Adrenal gland (tissue), 12 donors: ENCODE results near the gene ACSS3. TPM values are rescaled to one million over a fixed set of nuclear protein-coding genes. Genes with fewer than 3 reads are reported as not detected.

Experiments
- DNase-seq, 7 donors: peaks; one replicate each; pipeline ENCODE4 v3.0.0-alpha.2; 2019 to 2020
- H3K27ac ChIP-seq, 5 donors: fragments of 200-600 bp; sonication (generic) in 4 of 5; 1 replicate in 3 of 5; 2 replicates in 2 of 5; pipeline versions ENCODE4 v1.5.1 to v1.8.0; 2016 to 2020; ENCODE audit warnings: mild to moderate bottlenecking in 1 of 5
- H3K27me3 ChIP-seq: fragments of 200-600 bp; 2 replicates; pipeline ENCODE4 v1.8.0; 2021
- H3K36me3 ChIP-seq, 2 donors: fragments of 200-600 bp; replicated peaks in 1 of 2; 1 replicate in 1 of 2; 2 replicates in 1 of 2; pipeline versions ENCODE4 v1.5.1 to v1.8.0; 2018 to 2022
- H3K4me1 ChIP-seq, 2 donors: fragments of 200-600 bp; replicated peaks in 1 of 2; 1 replicate in 1 of 2; 2 replicates in 1 of 2; pipeline versions ENCODE4 v1.5.1 to v1.8.0; 2018 to 2021
- H3K4me3 ChIP-seq, 4 donors: fragments of 200-600 bp; sonication (generic) in 3 of 4; one replicate each; pipeline ENCODE4 v1.5.1; 2016 to 2018
- H3K9me3 ChIP-seq, 3 donors: fragments of 200-600 bp; sonication (generic) in 1 of 3; replicated peaks in 1 of 3; 1 replicate in 2 of 3; 2 replicates in 1 of 3; pipeline versions ENCODE4 v1.5.1 to v1.8.0; 2016 to 2021
- CTCF ChIP-seq, 6 experiments: fragments of 450-650 bp in 4 of 6; fragments of 200-600 bp in 2 of 6; sonication (generic) in 1 of 6; IDR thresholded peaks; 1 replicate in 5 of 6; 2 replicates in 1 of 6; pipeline versions ENCODE4 v1.5.1 to v1.8.0; 2016 to 2021; ENCODE audit warnings: antibody characterized with exemption in 6 of 6, mild to moderate bottlenecking in 2 of 6, moderate library complexity in 1 of 6
- POLR2A ChIP-seq, 2 donors: fragments of 450-650 bp; IDR thresholded peaks; one replicate each; pipeline ENCODE4 v1.6.1; 2017; ENCODE audit warnings: antibody characterized with exemption in 2 of 2, mild to moderate bottlenecking in 2 of 2, moderate library complexity in 1 of 2
- WGBS, 4 donors: extraction: QIAGEN DNeasy Blood & Tissue Kit in 2 of 4; methylation state at CpG; one replicate each; pipeline versions ENCODE4 v1.1.5 to v1.1.7; 2013 to 2017; 5-methylcytosine and 5-hydroxymethylcytosine counted together
- intact Hi-C, 2 donors: fragments of 100-400 bp; cut with DNase I; formaldehyde crosslinking; loops; one replicate each; pipeline versions ENCODE4 v1.14.1 to v1.15.0; 2022 to 2023
- polyA plus RNA-seq, 3 donors: library from polyadenylated mRNA; stranded (reverse); fragments of 200-250 nt in 2 of 3; fragments of 350-450 nt in 1 of 3; fragmentation: Illumina TruSeq in 1 of 3; extraction: RNeasy Lipid Tissue Mini Kit (QIAGEN cat#74804) in 1 of 3; gene quantifications; one replicate each; pipeline ENCODE4 v1.2.3, GENCODE V29; 2013 to 2014
- total RNA-seq, 9 donors: library from RNA; depleted of rRNA in 4 of 9; stranded (reverse); fragments of >200 nt in 4 of 9; fragments of 120-200 nt in 1 of 9; fragmentation: NEBNext Ultra II Directional in 1 of 9; extraction: Animal tissue kit (Norgen Biotek cat#: 25700) in 1 of 9; gene quantifications; one replicate each; pipeline versions ENCODE4 v1.1.0 to v1.2.4, GENCODE V29; 2013 to 2023
- donor health status: healthy with polysubstance abuse.
- donor health status: Bipolar disorder and iron deficiency.
- donor health status: DM: yes; HTN: yes; CAD: no.
- donor health status: DM: no; HTN: no; CAD: no.
- donor health status: DM: no; HTN: no; CAD: no.
- donor health status: DM: yes; HTN: yes; CAD: no.

The ACSS3 gene
- total and polyA plus RNA-seq, 12 donors = 5.3 to 90.0 (median 36.1) TPM

DNA sequence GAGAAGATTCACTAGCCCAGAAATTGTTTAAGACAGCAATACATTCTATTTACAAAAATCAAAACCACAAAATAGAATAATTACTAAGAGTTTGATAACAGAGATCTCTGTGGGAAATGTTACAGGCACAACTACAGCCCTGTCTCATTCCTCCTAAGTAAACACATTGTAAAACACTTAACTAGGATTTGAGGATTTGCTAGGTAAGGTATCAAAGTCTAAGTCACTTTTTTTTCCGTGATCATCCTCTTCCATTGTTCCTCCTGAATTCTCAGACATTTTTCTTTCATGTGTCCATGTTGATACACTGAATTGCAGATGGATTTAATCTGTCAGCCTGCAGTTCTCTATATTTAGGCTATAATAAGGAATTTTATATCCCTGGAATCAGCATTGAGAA lies 127.5 kb downstream of the ACSS3 start:
- Histone ChIP-seq H3K36me3 (no peaks in the 10 kb centered on the region), H3K27ac (no peak overlapping the region), H3K4me3 (no peak overlapping the region), H3K9me3 (no peaks in the 10 kb centered on the region), H3K27me3 (no peaks in the 10 kb centered on the region), H3K4me1 (peaks cover 24 to 45% of the 10 kb centered on the region in 2 donors)
- no peak for DNase-seq
- TF ChIP-seq POLR2A (IDR thresholded peaks at IDR 0.05) = no peak
- TF ChIP-seq CTCF (IDR thresholded peaks at IDR 0.05) = no peak
- intact Hi-C loops = no loop called here
- WGBS, 4 donors = 97 to 100% (median 98%) methylated on average over 1 of the region's 1 CpG

DNA sequence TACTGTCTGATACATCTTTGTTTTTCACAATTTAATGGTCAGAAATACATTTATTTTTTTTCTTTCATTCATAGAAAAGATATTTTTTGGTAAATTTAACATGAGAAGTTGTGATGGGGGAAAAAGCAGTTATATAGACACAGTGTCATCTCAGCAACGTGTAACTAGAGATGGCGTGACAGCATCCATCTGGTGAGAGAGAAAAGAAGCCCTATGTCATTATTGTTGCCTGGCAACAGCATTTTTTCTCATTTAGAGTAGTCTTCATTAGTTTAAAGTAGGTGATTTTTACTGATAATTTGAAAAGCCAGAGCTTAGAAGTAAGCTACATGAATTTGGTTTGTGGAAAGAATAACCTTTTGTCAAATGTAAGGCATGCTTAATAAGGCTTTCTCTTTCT lies 128.6 kb downstream of the ACSS3 start:
- intact Hi-C loops = no loop called here
- no peaks in the 10 kb centered on the region for H3K9me3 ChIP-seq
- H3K4me3 ChIP-seq = no peak overlapping the region
- TF ChIP-seq CTCF (IDR thresholded peaks at IDR 0.05) (no peak), POLR2A (IDR thresholded peaks at IDR 0.05) (no peak)
- H3K36me3 ChIP-seq = no peaks in the 10 kb centered on the region
- DNase-seq = no peak
- WGBS, 4 donors = 82 to 91% (median 88%) methylated on average over 2 of the region's 2 CpGs
- H3K4me1 ChIP-seq = peaks cover 24 to 49% of the 10 kb centered on the region in 2 donors
- H3K27me3 ChIP-seq = no peaks in the 10 kb centered on the region
- H3K27ac ChIP-seq = no peak overlapping the region

DNA sequence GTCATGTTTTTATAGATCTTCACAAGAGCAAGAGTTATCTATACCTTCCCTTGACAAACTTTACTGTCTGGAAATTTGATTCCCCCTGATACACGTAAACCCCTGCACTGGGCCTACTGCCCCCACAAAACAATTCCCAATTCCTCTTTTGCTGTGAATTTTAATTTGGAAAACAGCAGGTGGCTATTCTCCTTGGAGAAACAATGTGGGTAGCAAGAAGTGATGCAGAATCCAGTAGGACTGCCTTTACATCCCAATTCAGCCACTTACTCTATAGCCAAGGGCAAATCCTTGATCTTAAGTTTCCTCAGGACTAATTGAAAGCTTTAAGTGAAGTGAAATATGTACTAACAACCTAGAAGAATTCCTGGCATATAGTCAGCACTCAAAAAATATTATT lies 129.3 kb downstream of the ACSS3 start:
- H3K4me3 ChIP-seq = no peak overlapping the region
- TF ChIP-seq CTCF (IDR thresholded peaks at IDR 0.05) = no peak
- TF ChIP-seq POLR2A (IDR thresholded peaks at IDR 0.05) = no peak
- H3K27me3 ChIP-seq = no peaks in the 10 kb centered on the region
- peaks cover 24 to 51% of the 10 kb centered on the region in 2 donors for H3K4me1 ChIP-seq
- 95 to 97% (median 96%) methylated on average over 1 of the region's 1 CpG for WGBS, 4 donors
- H3K36me3 ChIP-seq = no peaks in the 10 kb centered on the region
- H3K27ac ChIP-seq = no peak overlapping the region
- no peak for DNase-seq
- intact Hi-C loops = no loop called here
- no peaks in the 10 kb centered on the region for H3K9me3 ChIP-seq

DNA sequence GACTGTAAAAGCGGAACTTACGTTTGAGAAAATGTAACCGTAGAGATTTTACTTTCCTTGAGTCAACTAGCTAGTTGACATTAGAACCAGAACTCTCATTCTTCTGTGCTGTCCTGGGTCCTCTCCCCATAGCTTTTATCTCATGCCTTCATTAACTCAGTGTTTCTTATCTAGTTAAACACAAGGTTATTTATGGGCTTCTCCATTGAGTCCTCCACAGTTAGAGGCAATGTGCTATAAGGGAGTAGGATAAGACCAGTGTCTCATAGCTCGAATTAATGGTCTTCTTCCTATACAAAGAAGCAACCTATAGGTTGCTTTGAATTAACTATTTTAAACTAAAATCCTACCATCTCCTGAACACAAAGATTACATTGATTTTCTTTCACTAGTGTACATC lies 129.8 kb downstream of the ACSS3 start:
- TF ChIP-seq POLR2A (IDR thresholded peaks at IDR 0.05) (no peak), CTCF (IDR thresholded peaks at IDR 0.05) (no peak)
- no peak overlapping the region for H3K27ac ChIP-seq
- peaks cover 24 to 54% of the 10 kb centered on the region in 2 donors for H3K4me1 ChIP-seq
- 69 to 89% (median 86%) methylated on average over 4 of the region's 4 CpGs for WGBS, 4 donors
- H3K9me3 ChIP-seq = no peaks in the 10 kb centered on the region
- no peak for DNase-seq
- intact Hi-C loops = no loop called here
- H3K27me3 ChIP-seq = no peaks in the 10 kb centered on the region
- no peaks in the 10 kb centered on the region for H3K36me3 ChIP-seq
- no peak overlapping the region for H3K4me3 ChIP-seq
